HEK293T (cell line): ENCODE data around the gene BLOC1S5.

Experiments
- CTCF ChIA-PET: fragments of 350-600 bp; formaldehyde crosslinking; extraction: SDS; loops from one replicate; lab custom pipeline; 2021; ENCODE audit warnings: antibody characterized with exemption, inconsistent platforms; lab: Yijun Ruan, JAX
- POLR2A ChIA-PET: fragments of 350-600 bp; formaldehyde crosslinking; extraction: SDS; loops from one replicate; lab custom pipeline; 2020; ENCODE audit warnings: antibody characterized with exemption, inconsistent platforms; lab: Yijun Ruan, JAX
- DNase-seq: peaks from one replicate; pipeline ENCODE4 v3.0.0; 2012; ENCODE audit warnings: mixed read lengths; ENCODE audit errors: extremely low spot score
- ARNT ChIP-seq: fragments of 450-650 bp; IDR thresholded peaks from 2 replicates; pipeline ENCODE4 v1.6.1; 2017; ENCODE audit warnings: mild to moderate bottlenecking
- BHLHE40 ChIP-seq: fragments of 450-650 bp; IDR thresholded peaks from 2 replicates; pipeline ENCODE4 v1.6.1; 2016; ENCODE audit warnings: mild to moderate bottlenecking, moderate library complexity, borderline replicate concordance
- CTBP1 ChIP-seq: fragments of 450-650 bp; IDR thresholded peaks from 2 replicates; pipeline ENCODE4 v1.6.1; 2016; ENCODE audit warnings: borderline replicate concordance
- ELF4 ChIP-seq: fragments of 450-650 bp; IDR thresholded peaks from 2 replicates; pipeline ENCODE4 v1.6.1; 2017; ENCODE audit warnings: antibody characterized with exemption
- FOXA1 ChIP-seq: fragments of 450-650 bp; IDR thresholded peaks from 2 replicates; pipeline ENCODE4 v1.6.1; 2016; ENCODE audit warnings: mild to moderate bottlenecking
- FOXK2 ChIP-seq: fragments of 450-650 bp; IDR thresholded peaks from 2 replicates; pipeline ENCODE4 v1.6.1; 2016; ENCODE audit warnings: mild to moderate bottlenecking
- FOXM1 ChIP-seq: fragments of 450-650 bp; IDR thresholded peaks from 2 replicates; pipeline ENCODE4 v1.6.1; 2017; ENCODE audit warnings: mild to moderate bottlenecking, borderline replicate concordance
- HDGF ChIP-seq: fragments of 450-650 bp; IDR thresholded peaks from 2 replicates; pipeline ENCODE4 v1.6.1; 2017; ENCODE audit warnings: antibody characterized with exemption, borderline replicate concordance
- L3MBTL2 ChIP-seq: fragments of 450-650 bp; conservative IDR thresholded peaks from 2 replicates; pipeline ENCODE4 v1.6.1; 2016; ENCODE audit warnings: mild to moderate bottlenecking
- LEF1 ChIP-seq: fragments of 450-650 bp; IDR thresholded peaks from 2 replicates; pipeline ENCODE4 v1.6.1; 2017; ENCODE audit warnings: mild to moderate bottlenecking, borderline replicate concordance
- NFRKB ChIP-seq: fragments of 450-650 bp; IDR thresholded peaks from 2 replicates; pipeline ENCODE4 v1.6.1; 2016; ENCODE audit warnings: mild to moderate bottlenecking, moderate library complexity
- SP1 ChIP-seq: fragments of 450-650 bp; IDR thresholded peaks from 2 replicates; pipeline ENCODE4 v1.6.1; 2017
- SUZ12 ChIP-seq: fragments of 450-650 bp; IDR thresholded peaks from 2 replicates; pipeline ENCODE4 v1.6.1; 2016; ENCODE audit warnings: mild to moderate bottlenecking
- TARDBP ChIP-seq: fragments of 450-650 bp; IDR thresholded peaks from 2 replicates; pipeline ENCODE4 v1.6.1; 2016
- ZNF384 ChIP-seq: fragments of 450-650 bp; IDR thresholded peaks from 2 replicates; pipeline ENCODE4 v1.6.1; 2016
- TF ChIP-seq, protein P1 (sequence below): fragments of 450-650 bp; IDR thresholded peaks from 2 replicates; pipeline ENCODE4 v1.6.1; 2016

The BLOC1S5 gene

DNA sequence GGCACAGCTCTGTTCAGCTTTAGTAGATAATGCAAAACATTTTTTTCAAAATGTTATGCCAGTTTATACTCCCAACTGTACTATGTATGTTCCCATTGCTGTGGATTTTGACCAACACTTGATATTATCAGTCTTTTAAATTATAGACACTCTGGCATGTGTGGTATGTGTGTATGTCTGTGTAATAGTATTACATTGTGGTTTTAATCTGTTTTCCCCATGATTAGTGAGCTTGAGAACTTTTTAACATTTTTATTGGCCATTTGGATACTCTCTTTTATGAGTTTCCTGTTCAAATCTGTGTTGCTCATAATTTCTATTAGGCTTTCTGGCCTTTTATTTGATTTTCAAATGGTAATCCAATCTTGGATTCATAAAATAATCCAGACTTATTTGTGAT is 84.4 kb downstream of the BLOC1S5 start:
- TF ChIP-seq ARNT (no peak), ELF4 (no peak), TARDBP (no peak), BHLHE40 (no peak), FOXA1 (no peak), L3MBTL2 (no peak), FOXK2 (no peak), HDGF (no peak), SP1 (no peak), SUZ12 (no peak), FOXM1 (no peak), NFRKB (no peak), CTBP1 (no peak), LEF1 (no peak)
- TF ChIP-seq, protein P1, sequence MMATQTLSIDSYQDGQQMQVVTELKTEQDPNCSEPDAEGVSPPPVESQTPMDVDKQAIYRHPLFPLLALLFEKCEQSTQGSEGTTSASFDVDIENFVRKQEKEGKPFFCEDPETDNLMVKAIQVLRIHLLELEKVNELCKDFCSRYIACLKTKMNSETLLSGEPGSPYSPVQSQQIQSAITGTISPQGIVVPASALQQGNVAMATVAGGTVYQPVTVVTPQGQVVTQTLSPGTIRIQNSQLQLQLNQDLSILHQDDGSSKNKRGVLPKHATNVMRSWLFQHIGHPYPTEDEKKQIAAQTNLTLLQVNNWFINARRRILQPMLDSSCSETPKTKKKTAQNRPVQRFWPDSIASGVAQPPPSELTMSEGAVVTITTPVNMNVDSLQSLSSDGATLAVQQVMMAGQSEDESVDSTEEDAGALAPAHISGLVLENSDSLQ: no peak
- DNase-seq: no peak
- ChIA-PET CTCF (no interaction called here), POLR2A (no interaction called here)

DNA sequence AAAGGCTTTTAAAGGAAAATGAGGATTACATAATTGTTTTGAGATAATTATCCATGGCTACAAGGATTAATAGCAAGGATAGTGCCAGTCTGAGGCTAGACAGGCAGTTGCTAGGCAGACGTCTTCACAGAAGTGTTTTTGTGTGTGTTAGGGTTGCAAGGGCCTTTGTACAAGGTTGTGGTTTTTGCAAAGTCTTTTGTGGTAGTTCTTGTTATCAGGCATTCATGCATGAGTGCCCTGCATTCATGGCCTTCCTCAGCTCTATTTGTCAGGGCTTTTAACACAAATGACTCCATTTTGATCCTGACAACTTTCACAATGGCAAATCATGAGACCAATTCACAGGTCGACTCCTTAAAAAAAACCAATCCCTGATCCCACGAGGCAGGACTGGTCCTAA is 85.5 kb downstream of the BLOC1S5 start:
- DNase-seq: no peak
- no peak for TF ChIP-seq FOXM1
- no peak for TF ChIP-seq CTBP1
- TF ChIP-seq FOXK2: no peak
- no peak for TF ChIP-seq SP1
- TF ChIP-seq, protein P1: no peak
- no peak for TF ChIP-seq SUZ12
- TF ChIP-seq ARNT: no peak
- TF ChIP-seq LEF1: no peak
- TF ChIP-seq NFRKB: no peak
- ChIA-PET CTCF (no interaction called here), POLR2A (no interaction called here)

DNA sequence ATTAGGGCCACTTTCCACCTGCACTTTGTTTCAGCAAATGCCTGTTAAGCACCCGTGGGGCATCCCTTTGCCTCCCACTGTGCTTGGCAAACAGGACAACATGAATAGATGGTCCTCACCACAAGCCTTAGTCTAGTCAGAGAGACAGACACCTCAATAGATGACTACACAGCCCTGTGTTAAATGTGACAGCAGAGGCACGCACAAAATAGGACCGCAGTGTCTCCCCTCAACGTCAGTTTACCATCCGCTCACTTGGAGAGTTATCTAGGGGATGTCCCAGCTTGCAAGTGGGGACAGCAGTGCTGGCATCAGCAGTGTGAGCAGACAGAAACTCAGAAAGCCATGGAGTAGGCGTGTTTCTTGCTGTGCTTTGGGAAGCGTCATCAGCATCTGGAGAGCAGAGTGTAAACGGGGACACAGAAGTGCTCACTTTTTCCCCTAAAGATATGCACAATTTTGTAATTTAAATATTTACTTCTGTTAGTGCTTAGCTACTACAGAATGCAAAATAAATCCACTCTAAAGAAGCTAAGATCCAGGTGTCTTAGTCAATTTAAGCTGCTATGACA is 87.6 kb downstream of the BLOC1S5 start:
- no peak for TF ChIP-seq HDGF
- no peak for TF ChIP-seq L3MBTL2
- TF ChIP-seq FOXM1: no peak
- TF ChIP-seq FOXA1: no peak
- no peak for TF ChIP-seq CTBP1
- TF ChIP-seq SP1: no peak
- no peak for TF ChIP-seq ARNT
- no peak for TF ChIP-seq ELF4
- TF ChIP-seq BHLHE40: no peak
- DNase-seq: no peak
- CTCF ChIA-PET: interaction anchor here (0.7 kb wide), 1 partner anchor 88 kb away, joined by 7 read pairs; no protein-coding TSS in a partner anchor
- POLR2A ChIA-PET: no interaction called here

DNA sequence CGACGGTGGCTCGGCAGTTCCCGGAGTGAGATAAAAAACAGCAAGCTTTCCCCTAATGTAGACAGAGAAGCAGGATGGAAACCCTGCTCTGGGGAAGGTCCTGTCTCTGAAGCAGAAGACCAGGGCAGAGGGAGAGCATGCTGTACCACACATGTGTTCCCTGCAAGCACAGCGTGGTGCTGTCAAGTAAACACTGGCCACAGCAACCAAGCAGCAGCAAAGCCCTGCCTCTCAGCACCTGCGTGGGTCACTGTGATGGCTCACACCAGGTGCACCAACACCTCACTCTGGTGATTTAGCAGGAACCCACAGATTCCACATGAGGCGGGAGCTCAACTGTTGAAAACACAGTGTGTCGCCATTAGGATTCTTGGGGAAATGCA is 88.4 kb downstream of the BLOC1S5 start:
- POLR2A ChIA-PET: interaction anchor here (1.1 kb wide), 1 partner anchor 37 kb away, joined by 3 read pairs; no protein-coding TSS in a partner anchor
- CTCF ChIA-PET: interaction anchor here (0.7 kb wide), 1 partner anchor 17 kb away, joined by 3 read pairs; no protein-coding TSS in a partner anchor
- DNase-seq: no peak
- TF ChIP-seq ZNF384: no peak
- TF ChIP-seq SP1: no peak
- no peak for TF ChIP-seq FOXA1
- no peak for TF ChIP-seq FOXM1
- no peak for TF ChIP-seq LEF1
- no peak for TF ChIP-seq ELF4
- no peak for TF ChIP-seq HDGF
- no peak for TF ChIP-seq TARDBP
- no peak for TF ChIP-seq SUZ12
- TF ChIP-seq CTBP1: no peak

DNA sequence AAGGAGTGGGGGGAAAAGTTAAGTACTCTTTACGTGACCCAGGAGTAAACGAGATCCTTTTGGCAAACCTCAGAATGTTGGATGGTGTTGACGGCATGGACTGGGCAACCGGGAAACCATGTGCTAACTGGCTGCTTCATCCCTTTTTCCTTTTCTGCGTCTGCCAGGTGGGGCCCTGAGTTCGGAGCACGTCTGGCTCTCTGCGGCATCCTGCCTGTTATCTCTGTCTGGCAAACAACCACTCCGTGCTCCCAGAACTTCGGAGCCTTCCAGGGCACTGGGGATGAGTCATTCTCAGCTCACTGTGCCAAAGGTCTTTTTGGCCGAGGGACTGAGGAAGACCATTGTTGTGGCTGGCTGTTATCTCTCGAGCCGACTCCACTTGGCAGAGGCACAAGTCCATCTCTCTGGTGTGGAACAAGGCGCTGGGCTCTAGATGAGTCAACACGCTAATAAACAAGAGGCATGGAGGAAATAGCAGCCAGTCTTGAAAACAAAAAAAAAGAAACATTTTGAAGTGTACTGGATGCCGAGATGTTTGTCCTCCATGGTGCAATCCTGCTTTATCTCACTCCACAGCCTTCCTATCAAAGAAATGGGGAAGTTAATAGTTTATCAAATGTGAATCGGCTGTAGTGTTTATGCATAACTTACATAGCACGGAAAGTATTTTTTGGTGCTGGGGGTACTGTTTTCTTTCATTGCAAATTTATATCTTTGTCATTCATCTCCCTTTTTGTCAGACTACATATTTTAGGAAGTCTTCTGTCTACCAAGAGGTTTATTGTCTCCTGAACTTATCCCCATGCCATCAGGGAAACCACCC is 89.0 kb downstream of the BLOC1S5 start:
- ChIA-PET CTCF (interaction anchor here (0.7 kb wide), 1 partner anchor 17 kb away, joined by 3 read pairs; no protein-coding TSS in a partner anchor), POLR2A (interaction anchor here (1.1 kb wide), 1 partner anchor 36 kb away, joined by 3 read pairs; no protein-coding TSS in a partner anchor)
- TF ChIP-seq HDGF (no peak), BHLHE40 (no peak), NFRKB (no peak), ELF4 (no peak), LEF1 (no peak), L3MBTL2 (no peak), FOXM1 (no peak), TARDBP (no peak), ZNF384 (no peak), CTBP1 (no peak), ARNT (no peak), SP1 (no peak), FOXA1 (no peak), SUZ12 (no peak), FOXK2 (no peak)
- TF ChIP-seq, protein P1: no peak
- peak; percentile 27 for DNase-seq

DNA sequence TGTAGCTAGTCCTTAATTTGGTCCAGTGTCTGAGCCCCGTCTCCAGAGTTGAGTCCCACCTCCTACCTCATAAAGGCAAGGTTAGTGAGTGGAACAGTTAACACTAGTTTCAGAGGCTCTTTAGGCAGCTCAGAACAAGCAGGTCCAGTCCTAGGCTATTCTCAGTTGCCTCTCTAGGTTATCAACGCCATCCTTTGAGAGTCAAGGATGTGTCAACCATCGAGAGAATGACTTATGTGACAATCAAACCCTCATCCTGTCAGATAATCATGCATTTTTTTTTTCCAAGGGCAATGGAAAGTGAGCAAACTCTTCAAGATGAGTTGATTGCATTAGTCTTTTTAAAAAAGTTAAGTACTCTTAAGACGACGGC is 89.6 kb downstream of the BLOC1S5 start:
- POLR2A ChIA-PET: no interaction called here
- TF ChIP-seq, protein P1: no peak
- no peak for TF ChIP-seq CTBP1
- DNase-seq: no peak
- CTCF ChIA-PET: no interaction called here
